HuH-7.5 (cell line): ENCODE measurements around the gene SV2B.

Source experiments
- DNase-seq: peaks from one replicate; pipeline ENCODE4 v3.0.0; 2011; ENCODE audit warnings: low spot score

SV2B gene

DNA sequence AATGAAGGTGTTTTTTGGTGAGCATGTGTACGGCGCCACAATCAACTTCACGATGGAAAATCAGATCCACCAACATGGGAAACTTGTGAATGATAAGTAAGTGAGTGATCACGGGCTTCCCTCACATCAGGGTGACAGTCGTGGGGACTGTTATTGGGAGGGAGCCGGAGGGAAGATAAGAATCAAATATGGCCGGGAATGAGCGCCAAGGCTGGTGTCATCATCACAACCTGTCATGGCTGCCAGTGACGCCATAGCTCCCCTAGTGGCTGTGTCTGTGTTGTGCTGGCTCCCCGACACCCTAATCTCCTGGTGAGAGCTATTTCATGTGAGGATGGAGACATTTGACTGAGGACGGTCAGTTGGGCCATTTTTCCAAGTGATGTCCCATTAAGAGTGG lies 168.5 kb downstream of the SV2B start:
- DNase-seq, result no peak

DNA sequence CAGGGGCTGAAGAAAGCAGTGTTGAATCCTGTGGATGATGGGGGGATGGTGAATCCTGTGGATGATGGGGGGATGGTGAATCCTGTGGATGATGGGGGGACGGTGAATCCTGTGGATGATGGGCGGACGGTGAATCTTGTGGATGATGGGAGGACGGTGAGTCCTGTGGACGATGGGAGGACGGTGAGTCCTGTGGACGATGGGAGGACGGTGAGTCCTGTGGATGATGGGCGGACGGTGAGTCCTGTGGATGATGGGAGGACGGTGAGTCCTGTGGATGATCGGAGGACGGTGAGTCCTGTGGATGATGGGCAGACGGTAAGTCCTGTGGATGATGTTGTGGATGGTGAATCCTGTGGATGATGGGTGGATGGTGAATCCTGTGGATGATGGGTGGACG lies 170.7 kb downstream of the SV2B start:
- DNase-seq, result no peak

DNA sequence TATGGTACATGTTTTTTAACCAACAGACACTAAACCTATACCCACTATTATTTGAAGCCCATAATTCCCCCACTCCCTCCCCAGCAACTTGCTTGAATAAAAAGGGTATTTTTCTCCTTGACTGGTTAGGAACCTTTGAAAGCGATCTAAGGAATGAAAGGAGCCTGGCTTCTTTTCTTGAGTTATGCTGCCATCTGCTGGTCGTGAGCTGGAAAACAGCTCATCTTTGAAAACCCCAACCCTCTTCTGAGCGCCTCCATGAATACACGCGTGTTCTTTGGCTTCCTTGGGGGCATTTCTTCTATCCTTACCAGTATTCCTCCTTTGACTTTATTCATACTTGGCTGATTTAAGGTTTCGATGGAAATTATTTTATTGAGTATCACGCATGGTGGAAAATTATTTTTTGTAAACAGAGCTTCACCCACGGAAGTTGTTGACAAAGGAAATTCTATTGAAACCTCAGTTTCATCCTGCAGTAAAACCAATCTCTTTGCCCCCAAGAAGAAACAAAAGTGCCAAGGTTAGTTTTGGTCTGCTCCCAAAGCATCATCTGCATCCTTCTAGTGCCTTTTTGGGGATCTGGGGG lies 171.6 kb downstream of the SV2B start:
- DNase-seq, result peak; percentile 39

DNA sequence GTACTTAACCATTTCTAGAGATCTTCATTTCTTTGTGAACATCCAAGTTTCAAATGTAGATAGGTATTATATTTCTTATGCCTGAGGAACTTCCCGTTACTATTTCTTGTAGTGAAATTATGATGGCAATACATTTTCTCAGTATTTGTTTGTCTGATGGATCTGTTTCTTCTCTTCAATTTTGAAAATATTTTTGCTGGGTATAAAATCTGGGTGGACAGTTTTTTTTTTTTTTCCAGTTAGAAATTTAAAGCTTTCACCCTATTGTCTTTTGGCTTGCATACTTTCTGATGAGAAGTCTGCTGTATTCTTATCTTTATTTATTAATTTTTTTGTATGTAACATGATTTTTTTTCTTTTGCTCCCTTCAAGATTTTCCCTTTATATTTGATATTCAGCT lies 175.8 kb downstream of the SV2B start:
- DNase-seq, result no peak

DNA sequence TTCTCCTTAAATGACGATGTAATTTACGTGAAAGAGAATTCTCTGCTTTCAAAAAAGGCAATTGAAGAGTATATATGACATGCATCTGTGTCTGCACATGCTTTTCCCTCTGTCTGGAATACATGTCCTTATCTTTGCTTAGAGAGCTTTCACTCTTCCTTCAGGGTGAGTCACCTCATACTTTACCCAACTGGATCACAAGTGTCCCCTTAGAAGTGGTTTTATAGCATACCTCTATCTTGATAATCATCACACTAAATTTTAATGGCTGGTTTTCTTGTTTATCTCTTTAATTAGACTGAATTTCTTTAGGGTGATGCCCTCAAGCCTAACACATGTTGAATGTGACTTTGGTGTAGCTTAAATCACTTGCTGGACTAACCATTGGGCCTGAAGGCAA lies 178.9 kb downstream of the SV2B start:
- no peak for DNase-seq

DNA sequence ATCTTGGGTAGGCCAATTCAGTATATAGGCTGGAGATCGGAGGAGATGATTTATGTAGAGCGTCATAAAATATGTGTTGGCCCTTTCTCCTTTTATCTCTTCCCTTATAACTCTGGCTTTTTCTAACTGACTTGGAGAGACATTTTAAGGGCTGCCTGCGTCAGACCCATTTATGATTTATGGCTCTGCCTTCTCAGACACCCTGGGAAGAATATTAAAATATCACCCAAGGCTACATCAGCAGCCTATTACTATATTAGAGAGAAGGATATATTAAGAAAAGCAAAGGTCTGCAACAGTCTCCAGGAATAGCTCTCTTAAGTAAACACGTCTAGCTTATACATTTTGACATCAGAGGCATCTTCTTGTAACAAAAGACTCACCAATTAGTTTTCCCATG lies 179.4 kb downstream of the SV2B start:
- DNase-seq, result no peak

DNA sequence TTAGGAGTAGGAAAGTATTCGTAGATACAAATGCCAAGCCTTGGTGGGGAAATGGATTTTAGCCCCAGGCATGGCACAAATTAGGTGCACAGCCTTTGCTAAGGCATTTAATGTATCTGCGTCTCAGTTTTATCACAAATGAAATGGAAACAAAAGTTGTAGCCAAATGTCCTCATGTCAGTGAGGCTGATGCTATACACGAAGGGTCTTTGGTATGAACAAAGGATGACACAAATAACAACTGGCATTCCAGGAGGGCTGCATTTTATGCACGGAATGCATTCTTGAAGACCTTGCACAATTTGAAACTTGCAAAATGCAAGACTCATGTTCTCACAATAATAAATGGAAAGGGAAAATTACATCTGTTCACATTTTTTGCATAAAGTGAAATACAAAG lies 181.9 kb downstream of the SV2B start:
- no peak for DNase-seq

DNA sequence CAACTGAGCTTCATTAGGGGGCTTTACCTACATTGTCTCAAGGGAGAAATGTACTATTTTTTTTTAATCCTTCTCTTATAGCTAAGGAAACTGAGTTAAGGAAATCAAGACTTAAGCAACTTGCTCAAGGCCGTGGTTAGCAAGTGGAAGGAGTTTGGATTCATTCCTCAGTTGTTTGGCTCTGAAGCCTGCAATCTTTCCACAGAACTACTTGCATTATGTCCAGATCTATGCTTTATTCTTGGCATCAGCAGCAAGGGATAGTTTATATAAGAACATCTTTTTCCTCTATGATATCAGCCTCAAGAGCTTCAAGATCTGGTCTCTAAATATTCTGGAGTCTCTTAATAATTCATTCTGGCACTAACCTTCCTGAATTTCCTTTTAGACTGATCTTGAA lies 182.4 kb downstream of the SV2B start:
- DNase-seq, result no peak

DNA sequence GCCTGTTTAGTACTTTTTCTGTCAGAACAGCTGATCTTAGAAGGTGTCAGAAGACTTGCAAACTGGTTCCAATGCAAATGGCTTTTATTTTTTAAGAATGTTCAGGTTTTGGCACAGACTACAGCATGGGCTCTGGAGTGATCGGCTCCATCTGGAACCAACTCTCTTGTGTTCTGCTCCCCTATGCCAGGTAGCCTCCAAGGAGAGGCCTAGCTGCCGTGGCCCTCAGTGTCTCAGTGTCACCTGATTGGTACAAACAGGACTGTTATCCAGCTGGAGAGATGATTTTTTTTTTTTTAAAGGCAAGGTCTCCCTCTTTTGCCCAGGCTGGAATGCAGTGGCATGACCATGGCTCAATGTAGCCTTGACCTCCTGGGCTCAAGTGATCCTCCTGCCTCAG lies 183.1 kb downstream of the SV2B start:
- no peak for DNase-seq

DNA sequence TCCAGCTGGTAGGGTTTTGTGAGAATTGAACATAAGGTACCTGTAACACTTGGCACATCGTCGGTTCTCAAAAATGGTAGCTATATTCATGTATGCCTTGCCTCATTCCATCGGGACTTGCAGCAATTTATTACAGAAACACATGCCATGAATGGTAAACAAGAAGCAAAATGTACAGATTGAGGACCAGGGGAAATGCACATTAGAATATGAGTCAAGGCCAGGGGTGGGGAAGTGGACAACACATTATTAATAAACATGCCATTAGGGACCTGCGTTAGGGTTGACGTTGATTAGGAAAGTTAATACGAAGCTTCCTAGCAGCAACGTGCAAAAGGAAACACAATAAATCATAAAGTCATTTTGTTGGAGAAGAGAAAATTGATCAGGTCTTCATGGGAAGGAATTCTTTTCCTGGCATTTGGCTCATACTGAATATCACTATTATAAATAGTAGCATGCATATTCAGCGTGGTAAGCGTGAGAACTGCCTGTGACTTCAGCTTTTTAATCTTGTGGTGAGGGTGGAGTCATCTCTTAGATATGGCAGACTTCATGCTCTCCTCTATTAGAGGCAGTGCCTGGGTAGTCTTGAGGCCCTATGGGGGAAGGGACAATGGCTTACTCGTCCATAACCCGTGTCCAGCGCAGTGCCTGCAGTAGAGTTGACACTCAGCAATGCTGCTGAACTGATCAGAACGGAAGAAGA lies 184.9 kb downstream of the SV2B start:
- DNase-seq, result no peak

DNA sequence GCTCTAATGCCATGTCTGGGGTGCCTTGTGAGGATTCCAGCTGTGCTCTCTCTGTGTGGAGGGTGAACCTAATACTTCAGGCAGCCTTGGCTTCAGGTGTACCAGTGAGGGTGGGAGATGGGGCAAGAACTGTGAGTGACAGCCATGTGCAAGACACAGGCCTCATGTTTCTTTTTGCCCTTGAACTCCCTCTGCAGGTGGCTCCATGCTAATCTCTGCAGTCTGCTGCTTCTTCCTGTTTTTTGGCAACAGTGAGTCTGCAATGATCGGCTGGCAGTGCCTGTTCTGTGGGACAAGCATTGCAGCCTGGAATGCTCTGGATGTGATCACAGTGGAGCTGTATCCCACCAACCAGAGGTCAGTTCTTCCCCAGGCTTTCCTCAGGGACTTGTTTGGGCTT lies 189.3 kb downstream of the SV2B start:
- no peak for DNase-seq

DNA sequence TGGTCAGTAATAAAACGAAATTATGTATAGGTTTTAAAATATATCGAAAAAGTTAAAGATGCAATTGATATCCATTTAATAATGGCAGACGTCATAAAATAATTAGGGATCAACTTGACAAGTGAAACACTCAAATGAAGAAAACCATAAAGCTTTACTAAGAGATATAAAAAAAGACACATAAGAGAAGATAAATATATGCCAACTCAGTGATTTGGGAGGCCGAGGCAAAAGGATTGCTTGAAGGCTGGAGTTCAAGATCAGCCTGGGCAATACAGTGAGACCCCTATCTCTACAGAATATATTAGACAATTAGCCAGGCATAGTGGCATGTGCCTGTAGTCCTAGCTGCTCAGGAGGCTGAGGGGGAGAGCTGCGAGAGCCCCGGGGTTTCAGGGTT lies 190.5 kb downstream of the SV2B start:
- no peak for DNase-seq

DNA sequence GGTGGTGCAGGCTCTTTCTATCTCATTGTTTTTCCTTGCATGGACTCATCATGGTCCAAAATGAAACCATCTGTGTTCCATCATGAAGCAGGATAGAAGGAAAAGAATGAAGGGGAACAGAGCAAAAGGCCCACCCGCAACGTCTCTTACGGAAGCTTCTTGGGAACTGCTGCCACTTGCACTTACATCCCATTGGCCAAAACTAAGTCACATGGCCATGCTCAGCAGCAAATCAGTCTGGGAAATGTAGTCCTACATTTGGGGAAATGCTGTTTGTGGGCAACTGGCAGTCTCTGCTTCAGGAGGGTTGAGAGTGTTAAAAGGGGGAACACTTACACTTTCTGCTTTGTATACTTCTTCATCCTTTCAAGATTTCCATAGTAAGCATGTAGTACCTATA lies 191.6 kb downstream of the SV2B start:
- DNase-seq, result no peak

DNA sequence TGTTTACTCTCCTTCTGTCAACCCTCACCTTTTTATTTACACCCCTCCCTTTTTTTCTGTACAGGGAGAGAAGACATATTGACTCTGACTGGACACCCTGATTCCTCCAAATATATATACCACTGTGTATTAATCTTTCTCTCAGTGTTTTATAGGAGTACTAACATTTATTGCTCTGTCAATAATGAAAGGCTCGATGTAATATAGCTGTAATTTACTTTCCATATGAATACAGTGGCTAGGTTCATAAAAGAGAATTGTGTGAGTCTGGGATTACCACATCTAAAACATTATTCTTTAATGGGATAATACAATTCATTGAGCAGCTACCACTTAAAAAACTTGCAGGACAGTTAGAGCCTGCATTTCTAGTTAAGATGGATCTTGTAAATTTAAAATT lies 194.3 kb downstream of the SV2B start:
- no peak for DNase-seq

DNA sequence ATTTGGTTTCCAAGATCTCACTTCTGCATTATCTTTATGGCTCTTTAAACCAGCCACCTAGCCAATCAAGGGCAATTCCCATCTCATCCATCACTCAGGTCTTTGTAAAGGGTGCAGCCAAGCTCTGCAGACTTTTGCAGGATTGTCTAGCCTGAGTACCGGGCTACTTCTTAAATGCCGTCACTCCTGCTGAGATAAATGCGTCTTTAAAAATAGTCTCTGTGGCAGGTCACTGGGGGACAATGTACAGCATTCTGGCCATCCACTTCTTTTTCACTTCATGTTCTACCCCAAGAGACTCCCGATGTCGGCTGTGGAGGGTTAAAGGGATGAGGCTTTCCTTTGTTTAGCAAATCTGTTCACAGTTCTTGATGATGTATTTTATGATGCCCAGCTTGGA lies 194.7 kb downstream of the SV2B start:
- DNase-seq, result no peak

DNA sequence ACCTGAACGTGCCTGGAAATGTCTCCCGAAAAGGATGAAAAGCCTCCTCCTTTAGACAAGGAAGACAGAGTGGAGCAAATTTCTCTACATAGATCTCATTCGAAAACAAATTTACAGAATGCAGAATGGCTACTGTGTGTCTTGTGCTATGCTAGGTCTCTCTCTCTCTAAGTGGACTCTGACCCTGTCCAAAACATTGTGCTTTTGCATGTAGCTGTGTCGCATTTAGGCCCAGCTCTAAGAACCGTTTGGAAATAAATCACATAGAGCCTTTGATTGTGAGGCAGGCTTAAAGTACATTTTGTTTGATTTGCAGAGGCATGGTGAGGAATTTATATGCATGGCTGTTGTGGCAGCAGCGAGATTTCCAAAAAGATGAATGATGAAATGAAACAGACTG lies 198.0 kb downstream of the SV2B start:
- no peak for DNase-seq

DNA sequence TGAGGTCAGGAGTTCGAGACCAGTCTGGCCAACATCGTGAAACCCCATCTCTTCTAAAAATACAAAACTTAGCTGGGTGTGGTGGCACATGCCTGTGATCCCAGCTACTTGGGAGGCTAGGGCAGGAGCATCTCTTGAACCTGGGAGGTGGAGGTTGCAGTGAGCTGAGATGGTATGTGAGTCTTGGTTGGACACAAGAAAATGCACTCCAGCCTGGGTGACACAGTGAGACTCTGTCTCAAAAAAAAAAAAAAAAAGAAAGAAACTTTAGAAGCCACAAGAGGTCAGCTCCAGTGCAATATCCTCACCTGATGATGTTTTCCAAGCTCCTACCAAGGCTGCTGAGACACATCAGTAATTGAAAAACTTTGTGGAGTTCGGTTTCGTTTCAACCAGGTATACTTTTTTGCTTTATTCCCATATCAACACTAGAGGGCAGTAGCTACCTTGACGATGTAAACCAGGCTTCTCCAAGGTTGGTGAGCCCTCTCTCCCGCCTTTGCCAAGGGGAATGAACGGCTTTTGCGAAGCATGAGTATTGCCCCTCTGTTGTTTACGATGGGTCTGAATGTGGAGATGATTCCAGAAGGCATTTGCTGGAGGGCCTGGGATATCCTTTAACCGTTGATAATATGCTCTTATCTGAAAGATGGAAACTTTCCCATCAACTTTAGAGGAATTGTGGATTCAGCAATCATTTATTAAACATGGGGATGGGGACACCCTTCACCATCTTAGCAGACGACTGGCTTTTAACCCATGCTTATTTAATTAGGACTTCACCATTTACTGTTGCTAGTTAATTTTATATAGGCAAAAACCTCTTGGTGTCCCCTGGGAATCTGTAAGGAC lies 202.8 kb downstream of the SV2B start:
- peak; percentile 80 for DNase-seq

DNA sequence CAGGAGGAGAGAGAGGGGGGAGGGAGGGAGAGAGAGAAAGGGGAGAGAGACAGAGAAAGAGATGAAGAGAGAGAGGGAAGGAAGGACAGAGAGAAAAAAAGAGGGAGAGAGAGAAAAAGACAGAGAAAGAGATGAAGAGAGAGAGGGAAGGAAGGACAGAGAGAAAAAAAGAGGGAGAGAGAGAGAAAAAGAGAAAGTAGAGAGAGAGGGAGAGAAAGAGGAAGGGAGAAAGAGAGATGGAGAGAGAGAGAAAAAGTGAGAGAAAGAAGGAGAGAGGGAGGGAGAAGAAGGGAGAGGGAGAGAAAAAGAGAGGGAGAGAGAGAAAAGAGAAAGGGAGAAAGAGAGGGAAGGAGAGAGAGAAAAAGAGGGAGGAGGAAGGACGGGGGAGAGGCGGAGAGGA lies 204.2 kb downstream of the SV2B start:
- DNase-seq, result no peak

DNA sequence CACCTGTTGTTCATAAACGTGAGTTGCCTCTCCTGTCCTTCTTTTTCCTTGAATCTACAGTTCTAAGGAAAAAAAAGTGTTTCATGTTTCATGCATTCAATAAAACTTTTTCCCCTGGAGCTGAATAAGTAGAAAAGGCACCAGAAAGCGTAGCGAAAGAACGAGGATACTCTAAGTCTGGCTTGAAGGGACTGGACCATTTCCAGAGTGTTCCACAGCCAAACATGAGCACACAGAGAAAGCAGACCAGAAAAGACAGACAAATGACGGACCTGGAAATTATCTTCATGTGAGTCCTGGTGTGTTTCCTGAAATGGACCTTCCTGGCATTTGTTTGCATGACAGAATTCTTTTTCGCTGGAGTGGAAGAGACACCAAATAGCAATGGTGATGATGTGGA lies 204.7 kb downstream of the SV2B start:
- no peak for DNase-seq

DNA sequence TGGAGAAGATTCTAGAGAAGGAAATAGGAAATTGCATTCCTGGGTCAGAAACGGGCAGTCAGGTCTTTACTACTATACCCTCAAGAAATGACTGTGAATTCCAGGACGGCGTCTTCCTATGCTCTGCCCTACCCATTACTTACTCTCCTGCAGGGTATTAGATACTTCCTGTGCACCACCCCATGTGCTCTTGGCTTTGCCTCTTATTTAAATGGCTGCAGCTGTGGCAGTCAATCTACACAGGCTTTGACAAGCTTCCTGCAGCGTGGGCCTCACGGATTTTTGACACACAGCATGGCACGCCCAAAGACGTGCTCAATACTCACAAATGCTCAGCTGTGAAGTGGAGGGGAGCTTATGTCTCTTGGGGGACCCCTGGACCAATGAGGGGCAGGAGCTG lies 206.1 kb downstream of the SV2B start:
- DNase-seq, result no peak

DNA sequence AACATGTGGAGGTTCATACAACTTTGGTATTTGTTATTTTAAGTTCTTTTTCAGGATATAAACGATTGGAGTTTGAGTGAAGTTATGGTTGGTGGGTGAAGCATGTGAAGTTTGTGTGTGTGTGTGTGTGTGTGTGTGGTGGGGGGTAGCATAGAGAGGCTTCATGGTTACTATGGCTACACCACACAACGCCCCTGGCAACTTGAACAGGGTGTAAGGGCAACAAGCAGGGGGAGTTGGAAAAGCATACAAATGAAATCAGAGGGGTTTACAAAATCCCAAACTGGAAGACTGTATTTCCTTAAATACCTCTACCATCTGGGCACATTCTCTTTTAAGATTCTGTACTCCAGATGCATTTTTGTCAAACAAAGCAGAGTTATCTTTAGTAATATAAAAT lies 207.5 kb downstream of the SV2B start:
- no peak for DNase-seq

DNA sequence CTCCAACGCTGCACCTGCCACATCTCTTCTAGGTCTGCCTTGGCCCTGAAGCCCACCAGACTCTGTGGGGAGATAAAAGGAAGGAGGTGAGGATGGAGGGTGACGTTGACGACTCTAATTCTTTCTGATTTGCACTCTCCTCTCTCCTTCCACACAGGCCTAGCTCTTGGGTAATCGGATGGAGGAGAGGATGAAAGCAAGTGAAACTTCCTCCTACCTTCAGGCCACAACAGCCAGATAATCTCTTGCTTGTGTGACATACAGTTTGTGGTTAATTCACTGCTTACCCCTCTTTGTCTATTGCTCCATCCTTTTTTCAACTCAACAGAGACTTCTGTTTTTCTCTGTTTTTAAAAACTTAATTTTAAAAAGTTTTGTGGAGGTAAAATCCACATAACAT lies 208.1 kb downstream of the SV2B start:
- DNase-seq, result no peak

DNA sequence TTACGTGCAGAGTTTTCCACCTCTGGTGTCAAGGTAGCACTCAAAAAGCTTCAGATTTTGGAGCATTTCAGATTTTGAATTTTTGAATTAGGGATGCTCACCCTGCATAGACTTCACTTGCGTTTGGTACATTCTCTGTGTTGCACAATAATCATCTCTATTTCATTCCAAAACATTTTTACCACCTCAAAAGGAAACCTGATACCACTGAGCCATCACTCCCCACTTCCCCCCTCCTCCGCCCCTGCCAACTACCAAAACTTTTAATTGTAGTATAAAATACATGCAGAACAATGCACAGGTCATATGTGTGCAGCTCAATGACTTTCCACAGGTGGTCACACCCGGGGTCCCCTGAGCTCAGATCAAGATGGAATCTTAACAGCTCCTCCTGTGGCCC lies 208.8 kb downstream of the SV2B start:
- DNase-seq, result no peak

DNA sequence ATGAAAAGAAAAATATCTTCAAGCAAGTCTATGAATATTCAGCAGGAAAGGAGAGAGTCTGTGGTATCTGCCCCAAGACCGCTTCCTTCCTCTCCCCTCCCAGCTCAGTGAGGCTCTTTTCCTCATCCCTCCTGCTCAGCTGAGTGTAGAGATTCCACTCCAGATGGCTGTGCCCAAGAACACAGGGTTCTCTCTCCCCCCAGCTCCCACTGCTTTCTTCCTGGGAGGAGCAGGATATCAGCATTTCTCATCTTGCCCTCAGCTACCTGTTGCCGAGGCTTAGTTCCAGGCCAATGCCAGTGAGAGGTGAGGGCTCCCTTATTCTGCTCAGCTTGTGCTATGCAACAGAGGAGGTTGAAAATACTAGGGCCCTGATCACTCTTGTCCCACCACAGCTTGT lies 211.9 kb downstream of the SV2B start:
- DNase-seq, result no peak
